HG02571 (cell line): ENCODE results near the gene COL5A2.

Experiments
- ATAC-seq: cut with Tn5 transposase; IDR thresholded peaks from one replicate; pipeline ENCODE4 v1.9.1; 2021; ENCODE audit warnings: mild to moderate bottlenecking, moderate library complexity; ENCODE audit not compliant: unreplicated experiment

COL5A2 gene

GRCh38 chr2:189056200-189057106, 123.1 kb downstream of the COL5A2 start:
- no peak for ATAC-seq

GRCh38 chr2:189050165-189050712, 129.3 kb downstream of the COL5A2 start:
- ATAC-seq, result no peak

- no peak for ATAC-seq
Measured at GRCh38 chr2:189049709-189050164, 129.8 kb downstream of the COL5A2 start.

- ATAC-seq, result no peak
Measured at GRCh38 chr2:189048189-189048588, 131.4 kb downstream of the COL5A2 start.

- ATAC-seq, result no peak
Measured at GRCh38 chr2:189047171-189047888, 132.2 kb downstream of the COL5A2 start.

- ATAC-seq, result no peak
Measured at GRCh38 chr2:189046320-189046719, 133.2 kb downstream of the COL5A2 start.

GRCh38 chr2:189045836-189046235, 133.7 kb downstream of the COL5A2 start:
- no peak for ATAC-seq

GRCh38 chr2:189037518-189037917, 142.0 kb downstream of the COL5A2 start:
- ATAC-seq, result no peak

GRCh38 chr2:189024901-189025618, 154.5 kb downstream of the COL5A2 start:
- ATAC-seq, result no peak

- ATAC-seq, result no peak
Measured at GRCh38 chr2:189022492-189022891, 157.1 kb downstream of the COL5A2 start.

- ATAC-seq, result no peak
Measured at GRCh38 chr2:189022053-189022481, 157.5 kb downstream of the COL5A2 start.

- no peak for ATAC-seq
Measured at GRCh38 chr2:189020179-189020578, 159.4 kb downstream of the COL5A2 start.

- no peak for ATAC-seq
Measured at GRCh38 chr2:189018631-189019030, 160.9 kb downstream of the COL5A2 start.

GRCh38 chr2:189016311-189016861, 163.2 kb downstream of the COL5A2 start:
- ATAC-seq, result no peak

GRCh38 chr2:189015359-189015758, 164.2 kb downstream of the COL5A2 start:
- ATAC-seq, result no peak

- no peak for ATAC-seq
Measured at GRCh38 chr2:189014449-189015138, 165.0 kb downstream of the COL5A2 start.

- no peak for ATAC-seq
Measured at GRCh38 chr2:189013671-189014448, 165.7 kb downstream of the COL5A2 start.

GRCh38 chr2:189013031-189013430, 166.5 kb downstream of the COL5A2 start:
- no peak for ATAC-seq

- no peak for ATAC-seq
Measured at GRCh38 chr2:189012351-189012750, 167.2 kb downstream of the COL5A2 start.
